NB4 (cell line): Measurements from ENCODE around the gene KCNQ1.

Experiments used
- CTCF ChIP-seq: IDR thresholded peaks from one replicate; pipeline ENCODE4 v1.5.1; 2012; ENCODE audit warnings: low read depth, low read length
- MYC ChIP-seq: IDR thresholded peaks from 2 replicates; pipeline ENCODE4 v1.6.1; 2011; ENCODE audit warnings: low read depth, low read length
- POLR2A ChIP-seq: IDR thresholded peaks from 2 replicates; pipeline ENCODE4 v1.6.1; 2011; ENCODE audit warnings: mild to moderate bottlenecking; ENCODE audit not compliant: insufficient read length; ENCODE audit errors: extremely low read depth

GRCh38 chr11:2804189-2804588 is 359.4 kb downstream of the KCNQ1 start:
- TF ChIP-seq POLR2A = no peak
- TF ChIP-seq CTCF = no peak
- no peak for TF ChIP-seq MYC
